ENCODE measurements around the gene WWOX.

The WWOX gene

GRCh38 chr16:78655331-78656113 lies 556.1 kb downstream of the WWOX start:
- no peak for DNase-seq (ENCODE audit: low read depth)

DNA sequence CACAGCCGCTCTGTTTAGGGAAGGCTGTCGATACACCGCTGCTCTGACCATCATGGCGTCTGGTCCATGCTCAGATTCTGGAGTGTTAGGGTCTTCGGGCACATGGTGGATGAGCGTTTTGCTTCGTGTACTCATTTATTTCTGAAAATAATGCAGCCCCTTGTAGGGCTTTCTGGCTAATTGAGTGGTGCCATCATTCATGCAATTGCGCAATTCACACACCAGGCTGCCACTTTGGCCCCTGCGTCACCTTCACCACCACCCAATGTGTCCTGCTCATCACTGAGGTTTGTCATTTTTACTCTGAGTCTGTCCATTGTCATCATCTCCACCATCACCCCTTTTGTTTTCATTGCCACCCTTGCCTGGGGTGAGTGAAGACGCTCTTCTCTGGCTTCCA lies 557.4 kb downstream of the WWOX start:
- DNase-seq (ENCODE audit: low read depth) = no peak

GRCh38 chr16:78659216-78659615 lies 559.8 kb downstream of the WWOX start:
- DNase-seq (ENCODE audit: low read depth) = no peak

- DNase-seq (ENCODE audit: low read depth) = no peak
These were observed 560.3 kb downstream of the WWOX start for GRCh38 chr16:78659668-78660217.

GRCh38 chr16:78660795-78661194 lies 561.3 kb downstream of the WWOX start:
- DNase-seq (ENCODE audit: low read depth) = no peak

DNA sequence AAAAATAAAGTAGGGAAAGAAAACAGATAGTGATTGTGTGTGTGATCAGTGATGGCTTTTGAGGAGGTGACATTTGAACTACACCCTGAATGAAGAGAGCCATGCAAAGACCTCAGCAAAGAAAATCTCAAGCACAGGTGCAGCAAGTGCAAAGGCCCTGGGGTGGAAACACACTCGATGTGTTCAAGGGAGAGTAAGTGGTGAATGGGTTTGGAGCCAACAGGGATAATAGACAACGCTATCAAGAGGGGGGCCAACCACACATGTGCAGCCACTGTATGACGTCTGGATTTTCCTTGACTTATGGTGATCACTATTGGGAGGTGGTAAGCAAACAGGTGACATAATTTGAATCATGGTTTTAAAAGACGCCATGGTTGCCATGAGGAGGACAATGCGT lies 564.2 kb downstream of the WWOX start:
- DNase-seq (ENCODE audit: low read depth) = no peak

DNA sequence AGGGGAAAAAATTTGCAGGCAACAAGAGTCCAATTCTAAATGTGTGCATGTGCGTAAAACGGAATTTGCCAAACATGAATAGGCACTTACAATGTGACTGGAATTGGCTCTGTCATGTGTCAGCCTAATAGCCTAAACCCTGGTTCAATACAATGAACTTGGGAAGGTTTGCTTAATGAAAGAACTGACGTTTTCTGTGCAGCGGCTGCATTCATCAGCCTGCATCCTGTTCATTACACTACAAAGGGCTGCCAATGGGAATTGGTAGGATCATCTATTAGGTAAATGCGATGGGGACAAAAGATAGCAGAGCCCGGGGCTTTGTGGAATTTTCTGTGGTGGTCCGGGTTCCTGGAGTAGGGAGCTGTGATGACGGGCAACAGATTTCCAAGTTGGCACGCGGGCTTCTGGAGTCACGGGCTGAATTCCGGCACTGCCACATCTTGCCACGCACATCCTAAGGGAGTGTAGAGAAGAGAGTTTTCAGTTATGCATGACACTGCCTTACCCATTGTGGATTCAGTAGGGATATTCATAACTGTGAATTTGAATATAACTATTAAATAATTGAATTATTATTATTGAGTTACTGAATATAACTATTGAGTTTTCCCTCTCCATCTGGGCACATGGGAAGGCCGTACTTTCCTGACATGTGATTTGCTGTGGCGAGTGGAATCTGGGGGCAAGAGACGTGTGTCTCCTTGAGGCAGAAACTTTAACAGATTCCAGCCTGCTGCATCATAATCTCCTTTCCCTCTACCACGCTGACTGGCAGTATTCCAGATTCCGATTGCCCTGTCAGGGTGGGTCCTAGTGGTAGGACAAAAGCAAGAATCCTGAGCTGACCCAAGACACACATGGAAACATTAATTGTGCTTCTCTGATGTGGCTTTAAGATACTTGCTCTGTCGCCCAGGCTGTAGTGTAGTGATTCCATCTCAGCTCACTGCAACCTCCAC lies 565.6 kb downstream of the WWOX start:
- no peak for DNase-seq (ENCODE audit: low read depth)

DNA sequence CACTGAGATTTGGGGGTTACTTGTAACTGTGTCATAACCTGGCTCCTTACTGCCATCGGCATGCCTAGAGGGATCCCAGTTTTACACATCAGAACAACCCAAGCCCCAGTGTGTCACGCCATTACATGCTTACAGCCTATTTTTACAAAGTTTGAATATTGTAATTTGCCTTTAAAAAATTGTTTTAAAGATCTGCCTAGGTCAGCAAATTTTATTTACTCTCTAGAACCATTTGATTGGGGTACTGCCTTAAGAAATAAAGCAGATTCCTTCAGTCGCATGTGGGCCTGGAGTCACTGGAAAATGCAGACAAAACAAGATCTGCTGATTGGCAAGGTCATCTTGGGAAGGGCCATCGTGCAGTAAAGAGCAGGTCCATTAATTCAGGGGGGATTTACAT lies 566.9 kb downstream of the WWOX start:
- no peak for DNase-seq (ENCODE audit: low read depth)

- DNase-seq (ENCODE audit: low read depth) = no peak
These were observed 568.2 kb downstream of the WWOX start for GRCh38 chr16:78667675-78668074.

DNA sequence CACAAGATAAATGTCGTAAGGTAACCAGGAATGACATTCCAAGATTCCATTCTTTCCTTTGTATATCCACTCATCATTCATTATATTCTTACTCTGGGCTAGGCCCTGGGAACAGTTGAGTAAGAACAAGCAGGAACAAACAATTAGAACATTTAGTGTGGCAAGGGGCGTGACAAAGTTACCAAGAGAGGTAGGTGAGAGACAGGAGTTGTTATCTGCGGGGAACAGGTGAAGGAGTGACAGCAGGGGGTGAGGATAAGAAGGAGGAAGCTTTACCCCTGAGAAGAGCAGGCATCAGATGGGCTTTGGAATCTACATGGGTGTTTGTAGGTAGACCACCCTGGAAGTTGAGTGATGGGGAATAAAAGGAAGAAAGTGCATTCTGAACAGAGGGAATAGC lies 568.9 kb downstream of the WWOX start:
- no peak for DNase-seq (ENCODE audit: low read depth)

DNA sequence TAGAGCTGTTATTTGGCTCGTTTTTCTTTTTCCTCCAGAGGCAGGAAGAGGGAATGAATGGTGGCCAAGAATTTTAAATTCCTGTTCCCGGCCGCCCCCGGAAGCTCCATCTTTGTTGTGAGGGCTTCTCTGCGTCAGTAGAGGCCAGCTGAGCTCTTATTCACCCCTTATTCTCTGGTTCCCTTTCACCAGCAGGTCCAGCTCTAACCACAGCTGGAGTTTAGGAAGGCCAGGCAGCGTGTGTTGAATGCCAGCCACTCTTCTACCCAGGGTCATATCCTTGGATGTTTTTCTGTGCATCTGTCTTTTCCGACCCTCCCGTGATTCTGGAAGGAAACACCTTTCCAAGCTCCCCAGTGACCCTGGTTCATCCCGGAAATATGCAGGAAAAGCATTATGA lies 570.5 kb downstream of the WWOX start:
- no peak for DNase-seq (ENCODE audit: low read depth)

DNA sequence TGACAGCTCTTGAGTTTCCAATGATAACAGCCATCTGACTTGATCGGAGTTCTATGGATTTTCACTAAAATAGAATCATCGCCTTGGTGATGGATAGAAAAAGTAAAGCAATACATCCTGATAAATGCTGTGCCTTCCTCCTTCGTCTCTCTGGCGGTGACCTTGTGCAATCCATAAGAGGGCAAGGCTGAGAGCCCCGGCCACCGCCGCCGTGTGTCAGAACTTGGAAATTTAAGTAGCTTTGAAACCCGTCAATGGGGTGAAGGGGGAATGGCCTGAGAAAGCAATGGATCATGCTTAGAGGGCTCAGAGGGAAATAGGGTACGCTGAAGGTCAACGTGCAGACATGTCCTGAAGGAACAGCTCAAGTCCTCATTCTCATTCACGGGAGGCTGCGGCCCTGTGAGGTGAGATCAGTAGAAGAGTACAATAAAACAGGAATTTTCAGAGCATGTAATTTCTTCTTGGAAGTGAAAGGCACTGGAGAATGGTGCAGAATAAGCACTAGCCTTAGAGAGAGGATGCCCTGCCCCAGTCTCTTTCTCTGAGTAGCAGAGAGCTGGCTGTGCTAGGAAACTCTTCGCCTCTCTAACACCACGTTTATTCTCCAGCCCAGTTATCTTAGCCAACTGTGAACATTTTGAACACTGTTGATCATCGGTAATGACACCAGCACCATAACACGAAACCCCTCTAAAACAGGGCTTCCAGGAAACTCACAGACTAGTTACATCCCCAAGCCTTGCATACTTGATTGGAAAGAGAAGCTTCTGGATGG lies 573.5 kb downstream of the WWOX start:
- no peak for DNase-seq (ENCODE audit: low read depth)

DNA sequence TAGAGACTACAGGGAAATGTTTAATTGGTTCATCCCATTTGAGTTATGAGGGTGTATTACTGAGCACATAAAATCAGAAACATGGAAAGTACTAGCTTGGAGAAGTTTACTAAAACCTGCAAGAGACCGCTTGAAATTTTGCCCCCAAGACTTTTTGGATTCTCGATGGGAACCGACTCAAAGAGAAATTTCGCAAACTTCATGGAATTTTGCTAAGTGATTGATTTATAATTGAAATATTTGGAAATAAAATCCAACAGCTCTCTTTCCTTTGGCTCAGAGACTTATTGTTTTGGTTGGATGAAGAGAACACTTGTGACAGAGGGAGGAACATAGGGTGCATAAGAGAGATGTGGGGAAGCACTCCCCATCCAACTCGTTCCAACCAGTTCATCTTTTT lies 574.4 kb downstream of the WWOX start:
- no peak for DNase-seq (ENCODE audit: low read depth)

- DNase-seq (ENCODE audit: low read depth) = no peak
These were observed 575.9 kb downstream of the WWOX start for GRCh38 chr16:78675312-78675711.

DNA sequence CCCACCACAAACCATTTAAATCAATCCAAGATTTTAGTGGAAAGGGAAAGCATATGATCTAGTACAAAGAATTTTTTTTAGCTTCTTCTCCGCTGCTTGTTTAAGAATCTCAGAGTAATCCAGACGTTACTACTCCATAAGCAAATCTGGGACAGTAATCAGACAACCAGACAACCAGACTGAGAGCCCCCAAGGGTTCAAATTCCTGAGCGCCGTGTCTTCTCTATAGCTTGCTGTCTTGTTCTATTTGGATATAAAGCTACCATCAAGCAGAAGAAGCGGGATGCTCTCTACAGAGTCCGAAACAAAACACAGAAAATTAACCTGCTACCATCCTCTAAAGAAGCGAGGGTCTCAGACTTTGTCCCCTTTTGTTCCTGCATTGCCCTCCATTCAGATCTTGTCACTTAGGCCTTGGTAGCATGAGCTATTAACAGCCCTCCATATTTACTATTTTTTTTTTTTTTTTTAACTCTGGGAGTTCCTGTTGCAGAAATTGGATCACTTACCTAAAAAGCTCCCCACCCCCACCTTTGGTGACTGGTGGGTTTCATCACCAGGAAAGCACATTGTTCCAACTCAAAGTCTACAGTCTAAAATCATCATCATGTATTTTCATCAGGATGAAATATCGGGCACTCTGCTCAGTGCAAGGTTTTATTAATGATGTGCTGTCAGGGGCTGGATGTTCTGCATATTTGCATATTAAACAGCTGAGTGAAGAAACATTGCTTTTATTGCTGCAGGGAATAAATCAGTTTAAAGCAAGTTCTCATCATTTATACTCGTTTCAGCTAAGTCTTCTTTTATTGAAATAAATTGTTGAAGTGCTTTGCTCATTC lies 576.7 kb downstream of the WWOX start:
- no peak for DNase-seq (ENCODE audit: low read depth)

- no peak for DNase-seq (ENCODE audit: low read depth)
These were observed 577.8 kb downstream of the WWOX start for GRCh38 chr16:78677181-78677731.

DNA sequence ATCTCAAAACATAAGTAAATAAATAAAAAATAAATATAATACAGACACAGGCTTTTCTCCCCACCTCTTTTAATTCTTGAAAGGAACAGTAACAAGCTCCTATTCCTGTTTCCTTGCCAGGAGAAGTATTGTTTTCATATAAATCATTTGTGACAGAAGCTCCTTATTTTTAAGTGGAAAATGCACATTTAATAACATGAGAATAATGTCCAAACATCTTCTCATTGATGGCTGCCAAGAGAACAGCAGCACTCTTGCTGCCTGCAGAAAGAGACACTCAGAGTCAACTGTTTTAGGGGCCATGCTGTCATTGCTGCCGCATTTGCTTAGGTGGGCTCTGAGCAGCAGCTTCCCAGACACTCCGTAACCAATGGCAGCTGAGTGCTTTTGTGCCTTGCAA lies 580.1 kb downstream of the WWOX start:
- DNase-seq (ENCODE audit: low read depth) = no peak

- DNase-seq (ENCODE audit: low read depth) = no peak
These were observed 582.3 kb downstream of the WWOX start for GRCh38 chr16:78681743-78682142.

DNA sequence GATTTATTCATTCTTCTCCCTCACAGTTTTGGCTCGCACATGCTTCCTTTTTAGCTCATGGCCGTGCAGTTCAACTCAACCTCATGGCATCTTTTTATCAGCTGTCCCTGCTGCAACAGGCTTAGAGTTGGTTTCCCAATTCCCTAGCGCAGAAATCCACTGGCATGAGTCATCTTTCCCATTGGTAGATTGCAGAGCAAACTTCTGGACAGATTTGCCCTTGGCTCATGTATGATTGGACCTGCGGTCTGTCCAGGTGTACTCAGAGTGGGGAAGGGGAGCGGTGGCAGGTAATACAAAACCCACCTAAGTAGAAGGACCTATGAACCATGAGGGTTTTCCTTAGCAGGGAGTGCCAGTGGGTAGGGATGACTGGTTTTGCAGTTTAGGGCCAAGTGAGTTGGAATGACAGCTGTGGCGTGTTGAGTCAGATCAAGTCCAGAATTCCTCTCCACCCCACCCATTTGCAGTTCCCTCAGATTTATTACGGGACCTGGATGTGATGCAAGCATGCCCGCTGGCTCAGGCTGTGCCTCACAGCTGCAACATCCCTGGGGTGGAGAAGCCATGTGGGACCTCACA lies 584.7 kb downstream of the WWOX start:
- DNase-seq (ENCODE audit: low read depth) = no peak

- DNase-seq (ENCODE audit: low read depth) = no peak
These were observed 585.4 kb downstream of the WWOX start for GRCh38 chr16:78684655-78685375.

Measured in activated T-helper 9 cell treated with anti-CD3 and anti-CD28 coated beads, Interleukin-2, amount 50 U/mL, for 16 hours (primary cell).